Bone marrow (tissue), 2 donors: ENCODE data around the gene MPPED1.

Experiments used
- DNase-seq, 2 donors: peaks; one replicate each; lab custom pipeline; 2025; lab: John Stamatoyannopoulos, UW

MPPED1 gene

GRCh38 chr22:43498856-43499253 lies 87.0 kb downstream of the MPPED1 start:
- DNase-seq, result no peak

DNA sequence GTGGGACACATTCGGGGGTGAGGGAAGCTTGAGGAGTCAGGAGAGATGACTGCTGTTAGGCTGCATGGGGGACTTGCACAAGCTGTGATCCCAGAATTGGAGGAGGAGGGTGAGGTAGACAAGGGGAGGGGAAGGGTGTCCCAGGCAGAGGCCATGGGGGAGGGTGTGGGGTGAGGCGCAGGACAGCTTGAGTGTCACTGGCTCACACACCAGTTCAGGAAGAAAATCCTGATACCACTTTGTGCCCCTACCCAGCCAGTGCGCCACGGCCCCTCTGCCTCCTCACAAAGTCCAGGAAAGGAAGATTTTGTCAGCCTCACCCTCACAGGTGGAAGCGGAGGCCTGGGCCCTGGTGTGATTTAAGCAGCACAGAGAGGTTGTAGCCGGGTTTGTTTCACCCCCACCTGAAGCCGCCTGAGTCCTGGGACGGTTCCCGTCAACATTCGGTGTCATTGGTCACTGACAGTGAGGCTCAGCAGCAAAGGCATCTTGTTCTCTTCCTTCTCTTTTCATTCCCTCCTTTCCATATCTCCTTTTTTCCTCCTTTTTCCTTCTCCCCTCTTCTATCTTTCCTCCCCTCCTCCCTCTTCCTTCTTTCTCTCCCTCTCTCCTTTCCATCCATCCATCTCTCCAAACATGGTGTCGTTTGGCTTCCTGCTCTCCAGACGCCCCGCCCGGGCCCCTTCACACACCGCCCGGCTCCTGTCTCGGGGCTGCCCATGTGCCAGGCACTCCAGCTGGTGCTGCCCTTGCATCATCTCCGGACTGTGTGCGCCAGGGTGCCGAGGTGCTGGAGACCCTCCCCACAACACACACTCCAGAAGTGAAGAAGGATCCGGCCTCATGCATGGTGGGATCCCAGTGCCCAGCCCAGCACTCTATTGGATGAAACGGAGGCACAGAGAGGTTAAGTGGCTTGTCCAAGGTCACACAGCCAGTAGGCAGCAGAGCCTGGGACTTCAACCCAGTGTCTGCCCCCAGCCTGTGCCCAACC lies 89.3 kb downstream of the MPPED1 start:
- DNase-seq, result no peak

DNA sequence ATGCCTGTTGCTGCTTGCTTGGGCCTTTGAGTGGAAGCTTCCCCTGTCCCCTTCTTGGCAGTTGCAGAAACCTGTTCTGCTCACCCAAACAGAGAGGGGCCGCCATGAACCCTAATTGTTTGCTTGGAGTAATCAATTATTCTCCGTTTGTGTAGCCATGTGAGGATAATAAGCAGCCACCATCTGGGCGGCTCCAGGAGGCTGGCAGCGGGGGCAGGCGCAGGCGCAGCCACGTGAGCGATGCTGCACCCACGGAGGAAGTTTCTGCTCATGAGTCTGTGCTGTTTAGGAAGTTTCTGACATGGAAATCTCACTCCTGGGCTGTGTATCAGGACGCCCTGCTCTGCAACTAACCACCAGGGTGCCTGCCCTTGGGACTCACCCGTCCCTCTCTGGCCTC lies 90.1 kb downstream of the MPPED1 start:
- no peak for DNase-seq

- DNase-seq, result no peak
These were observed 90.6 kb downstream of the MPPED1 start for GRCh38 chr22:43502306-43502874.

DNA sequence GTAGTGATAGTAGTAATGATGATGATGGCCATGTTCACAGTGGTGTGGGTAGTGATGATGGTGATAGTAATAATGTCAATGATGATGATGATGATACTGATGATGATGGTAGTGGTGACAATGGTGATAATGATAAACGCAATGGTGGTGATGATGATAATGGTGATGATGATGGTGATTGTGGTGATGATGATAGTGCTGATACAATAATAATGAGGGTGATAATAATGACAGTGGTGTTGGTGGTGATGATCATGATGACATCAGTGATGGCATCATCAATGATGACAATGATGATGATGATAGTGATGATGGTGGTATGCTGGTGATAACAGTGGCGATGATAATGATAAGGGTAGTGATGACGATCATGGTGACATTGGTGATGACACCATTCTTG lies 92.3 kb downstream of the MPPED1 start:
- DNase-seq, result no peak

- no peak for DNase-seq
These were observed 93.0 kb downstream of the MPPED1 start for GRCh38 chr22:43504666-43505261.

DNA sequence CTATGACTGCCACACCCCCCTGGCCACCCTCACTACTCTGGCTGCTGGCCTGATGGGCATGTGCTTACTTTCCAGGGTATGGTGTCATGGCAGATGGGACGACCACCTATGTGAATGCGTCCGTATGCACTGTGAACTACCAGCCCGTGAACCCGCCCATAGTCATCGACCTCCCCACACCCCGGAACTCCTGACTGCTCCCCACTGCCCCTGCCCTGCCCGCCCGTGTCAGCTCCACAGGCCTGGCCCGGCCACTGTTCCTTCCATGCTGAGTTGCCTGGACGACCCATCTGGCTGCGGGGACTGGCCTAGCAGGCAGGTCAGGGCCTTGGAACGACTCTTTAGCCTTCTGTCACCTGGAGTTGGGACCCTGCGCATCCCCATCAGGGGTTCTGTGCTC lies 93.6 kb downstream of the MPPED1 start:
- DNase-seq, result no peak

- no peak for DNase-seq
These were observed 94.1 kb downstream of the MPPED1 start for GRCh38 chr22:43505896-43506295.

DNA sequence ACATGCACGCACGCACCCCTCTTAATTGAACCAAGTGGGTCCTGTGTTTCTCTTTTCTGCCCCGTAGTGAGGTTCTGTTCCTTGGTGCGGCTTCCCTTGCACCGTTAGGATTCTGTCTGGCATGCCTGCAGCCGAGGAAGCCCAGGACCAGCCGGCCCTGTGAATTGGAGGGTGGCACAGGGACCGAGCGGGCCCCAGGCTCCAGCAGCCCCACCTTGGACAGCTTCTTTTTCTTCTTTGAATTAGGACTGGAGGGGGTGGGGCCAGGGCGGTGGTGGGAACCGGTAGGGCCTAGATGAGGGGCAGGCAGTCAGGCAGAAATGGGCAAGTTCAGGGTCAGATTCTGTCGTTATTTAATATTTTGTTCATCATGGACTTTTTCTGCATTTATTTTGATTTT lies 94.7 kb downstream of the MPPED1 start:
- DNase-seq, result no peak

DNA sequence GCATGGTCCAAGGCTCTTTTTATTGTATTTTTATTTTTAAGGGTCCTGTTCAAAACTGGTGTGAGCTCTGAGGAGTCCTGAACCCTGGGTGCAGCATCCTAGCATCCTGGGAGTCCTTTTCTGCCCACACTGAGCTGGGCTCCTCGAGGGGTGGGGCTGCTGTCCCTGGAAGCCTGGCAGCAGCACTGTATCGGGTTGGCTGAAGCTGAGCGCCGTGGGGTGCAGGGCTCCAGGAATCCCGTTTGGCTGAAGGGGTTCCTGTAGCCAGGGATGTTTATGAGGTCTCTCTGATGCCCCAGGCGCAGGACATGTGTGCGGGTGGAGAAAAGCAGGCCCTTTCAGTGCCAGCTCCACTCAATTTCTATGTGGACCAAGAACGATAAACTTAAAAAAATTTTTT lies 95.4 kb downstream of the MPPED1 start:
- no peak for DNase-seq

GRCh38 chr22:43508489-43508888 lies 96.7 kb downstream of the MPPED1 start:
- no peak for DNase-seq

DNA sequence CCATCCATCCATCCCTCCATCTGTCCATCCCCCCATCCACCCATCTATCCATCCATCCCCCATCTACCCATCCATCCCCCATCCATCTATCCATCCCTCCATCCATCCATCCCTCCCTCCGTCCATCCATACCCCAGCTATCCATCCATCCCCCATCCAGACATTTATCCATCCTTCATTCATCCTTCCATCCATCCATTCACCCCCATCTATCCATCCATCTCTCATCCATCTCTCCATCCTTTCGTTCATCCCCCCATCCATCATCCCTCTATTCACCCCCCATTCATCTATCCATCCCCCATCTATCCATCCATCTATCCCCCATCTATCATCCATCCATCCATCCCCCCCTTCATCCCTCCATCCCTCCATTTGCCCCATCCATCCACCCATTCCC lies 97.5 kb downstream of the MPPED1 start:
- DNase-seq, result no peak

DNA sequence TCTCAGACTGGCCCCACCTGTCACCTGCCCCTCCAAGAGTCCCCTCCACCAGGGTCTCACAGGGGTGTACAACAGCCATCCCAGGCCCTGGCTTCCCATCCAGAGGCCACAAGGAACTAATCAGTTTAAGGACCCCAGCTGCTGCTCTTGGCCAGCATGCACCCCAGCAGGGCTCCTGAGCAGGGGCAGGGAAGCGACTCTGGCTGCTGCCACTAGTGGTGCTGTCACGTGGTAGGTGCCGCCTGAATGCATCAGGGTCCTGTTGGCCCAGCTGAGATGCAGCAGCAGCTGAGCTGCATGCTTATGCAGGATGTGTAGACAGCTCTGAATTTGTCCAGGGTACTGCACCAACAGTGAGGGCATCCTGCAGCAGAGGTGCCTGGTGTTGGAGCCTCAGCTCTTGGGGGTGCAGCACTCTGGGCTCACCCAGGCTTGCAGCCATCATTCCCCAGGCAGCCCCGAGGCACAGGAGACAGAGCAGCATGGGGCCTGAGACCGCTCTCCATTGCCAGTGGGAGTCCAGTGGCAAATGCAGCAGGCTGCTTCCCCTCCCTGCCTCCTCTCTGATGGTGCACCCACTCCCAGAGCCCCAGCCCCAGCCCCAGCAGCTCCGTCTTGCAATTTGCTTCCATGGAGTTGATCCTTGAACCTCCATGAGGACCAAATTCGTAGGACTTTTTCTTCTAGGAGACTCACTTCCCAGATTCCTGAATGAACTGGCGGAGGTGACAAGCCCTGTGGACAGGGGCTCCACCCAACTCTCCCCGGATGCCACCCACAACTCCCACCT lies 98.7 kb downstream of the MPPED1 start:
- DNase-seq, result no peak

GRCh38 chr22:43511276-43511910 lies 99.6 kb downstream of the MPPED1 start:
- DNase-seq, result no peak

DNA sequence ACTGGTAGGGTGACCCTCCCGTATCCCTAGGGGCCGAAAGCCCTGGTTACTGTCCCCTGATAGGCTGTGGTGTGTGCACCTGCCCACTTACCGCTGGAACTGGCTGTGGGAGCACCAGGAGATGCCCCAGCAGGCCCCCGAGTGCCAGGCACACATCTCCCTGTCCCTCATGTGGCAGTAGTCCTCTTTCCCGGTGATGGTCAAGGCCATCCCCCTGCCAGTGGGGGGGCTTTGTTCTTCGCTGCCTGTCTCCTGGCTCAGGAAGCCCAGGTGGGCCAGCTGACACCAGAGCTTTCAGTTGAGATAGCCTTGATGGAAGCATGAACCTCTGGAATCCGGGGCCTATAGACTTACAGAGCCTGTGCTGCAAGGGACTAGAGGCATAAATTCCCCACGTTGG lies 100.5 kb downstream of the MPPED1 start:
- DNase-seq, result no peak

- DNase-seq, result no peak
These were observed 102.8 kb downstream of the MPPED1 start for GRCh38 chr22:43514476-43515157.

GRCh38 chr22:43515411-43515810 lies 103.6 kb downstream of the MPPED1 start:
- DNase-seq, result no peak

- DNase-seq, result no peak
These were observed 104.1 kb downstream of the MPPED1 start for GRCh38 chr22:43515902-43516301.

DNA sequence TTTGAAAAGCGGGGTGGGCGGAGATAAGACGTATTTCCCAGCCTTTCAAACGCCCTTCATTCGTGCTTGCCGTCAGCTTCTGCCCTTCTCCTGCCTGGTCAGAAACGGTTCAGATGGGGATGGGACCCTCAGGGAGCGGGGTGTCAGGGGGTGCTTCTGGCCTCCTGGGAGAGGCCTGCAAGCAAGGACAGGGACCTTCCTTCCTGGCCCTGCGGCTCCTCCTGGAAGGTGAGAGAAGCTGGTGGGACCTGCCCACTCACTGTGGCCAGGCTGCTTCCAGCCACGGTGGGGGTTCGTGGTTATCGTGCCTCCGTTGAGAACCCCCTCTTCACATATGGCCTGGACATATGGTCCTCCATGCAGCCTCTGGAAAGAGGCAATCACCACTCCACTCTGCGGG lies 104.6 kb downstream of the MPPED1 start:
- DNase-seq, result no peak

- no peak for DNase-seq
These were observed 105.3 kb downstream of the MPPED1 start for GRCh38 chr22:43516996-43517635.

- DNase-seq, result no peak
These were observed 108.8 kb downstream of the MPPED1 start for GRCh38 chr22:43520632-43521039.
